Activated naive CD4-positive, alpha-beta T cell treated with anti-CD3 and anti-CD28 coated beads, Interleukin-2, amount 10 ng/mL, durations not matched to agents 7 days and 5 days (primary cell): ENCODE results near the gene LAMC2.

Source experiments
- CTCF ChIA-PET: fragments of 350-600 bp; sonication (Branson Sonifier 250); formaldehyde crosslinking; loops from one replicate; lab custom pipeline; 2021; ENCODE audit warnings: antibody characterized with exemption; lab: Charles Lee
- DNase-seq: peaks from one replicate; pipeline ENCODE4 v3.0.0-alpha.2; 2020
- H3K27ac Mint-ChIP-seq: one replicate; pipeline ENCODE4 v1.8.0; 2021; ENCODE audit warnings: mild to moderate bottlenecking, moderate library complexity, mixed read lengths
- H3K27me3 Mint-ChIP-seq: one replicate; pipeline ENCODE4 v1.8.0; 2021; ENCODE audit warnings: mild to moderate bottlenecking, mixed read lengths
- H3K36me3 Mint-ChIP-seq: one replicate; pipeline ENCODE4 v1.8.0; 2021; ENCODE audit warnings: mixed read lengths
- H3K4me1 Mint-ChIP-seq: one replicate; pipeline ENCODE4 v1.8.0; 2021; ENCODE audit warnings: mixed read lengths
- H3K4me3 Mint-ChIP-seq: one replicate; pipeline ENCODE4 v1.8.0; 2021; ENCODE audit warnings: mild to moderate bottlenecking, moderate library complexity, mixed read lengths
- H3K9me3 Mint-ChIP-seq: one replicate; pipeline ENCODE4 v1.8.0; 2021; ENCODE audit warnings: mixed read lengths

LAMC2 gene

DNA sequence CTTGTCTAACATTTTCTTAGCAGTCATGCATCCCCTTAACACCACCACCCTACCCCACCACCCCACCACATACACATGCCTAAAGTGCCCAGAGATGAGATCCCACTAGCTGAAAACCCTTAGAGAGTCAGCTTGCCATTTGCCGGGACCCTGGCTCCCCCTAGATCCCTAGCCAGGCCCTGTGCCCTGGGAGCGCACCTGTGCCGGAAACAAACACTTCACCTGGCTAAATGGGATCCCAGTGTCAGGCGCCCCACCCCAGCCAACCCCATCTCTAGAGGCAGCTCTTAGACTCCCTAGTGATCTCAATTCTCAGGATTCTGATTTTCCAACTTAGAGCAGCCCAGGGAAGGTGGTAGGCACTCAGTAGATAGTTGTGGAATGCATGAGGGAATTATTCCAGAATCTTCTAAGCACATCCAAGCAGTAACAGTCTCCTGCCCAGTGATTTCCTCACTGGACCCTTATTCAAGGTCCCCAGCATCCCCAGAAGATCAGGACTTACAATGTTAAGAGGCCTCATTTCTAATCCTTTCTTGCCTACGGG is 105.2 kb downstream of the LAMC2 start:
- Mint-ChIP-seq H3K4me1 (no peaks in the 10 kb centered on the region), H3K9me3 (no peaks in the 10 kb centered on the region), H3K27me3 (peaks cover 21% of the 10 kb centered on the region), H3K4me3 (no peak overlapping the region), H3K36me3 (no peaks in the 10 kb centered on the region), H3K27ac (no peak overlapping the region)
- no peak for DNase-seq
- CTCF ChIA-PET, result no interaction called here

DNA sequence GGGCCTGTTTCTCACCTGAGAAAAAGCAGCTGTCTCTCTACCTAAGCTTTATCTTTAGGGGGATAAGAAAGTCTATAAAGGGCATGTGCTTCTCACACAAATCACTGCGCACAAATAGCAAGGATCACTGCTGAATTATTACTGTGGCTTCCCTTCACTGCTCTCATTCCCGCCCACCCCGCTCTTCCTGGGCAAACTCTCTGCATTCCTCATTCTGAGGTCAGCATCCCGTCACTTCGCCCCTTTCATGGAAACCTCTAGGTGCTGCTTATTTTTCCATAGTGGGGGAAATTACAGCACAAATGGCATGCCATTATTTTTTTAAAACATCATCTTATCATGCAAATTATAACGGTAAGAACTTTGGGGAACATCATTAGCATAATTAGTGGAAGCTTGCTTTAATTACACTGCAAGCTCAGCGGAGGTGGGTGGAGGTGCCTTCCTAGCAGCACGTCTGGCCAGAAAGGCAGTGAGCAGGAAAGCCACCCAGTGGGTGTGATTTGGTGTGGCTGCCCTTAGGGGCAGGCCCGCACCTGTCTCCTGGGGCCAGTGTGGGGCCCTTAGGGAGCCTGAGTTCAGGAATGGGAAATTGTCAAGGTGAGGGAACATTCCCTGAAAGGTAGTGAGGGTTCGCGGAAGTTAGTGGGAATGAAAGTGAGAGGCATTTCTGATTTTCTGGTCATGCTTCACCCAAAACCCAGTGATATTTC is 105.9 kb downstream of the LAMC2 start:
- Mint-ChIP-seq H3K4me1 (no peaks in the 10 kb centered on the region), H3K4me3 (no peak overlapping the region), H3K27ac (no peak overlapping the region), H3K27me3 (peaks cover 21% of the 10 kb centered on the region), H3K36me3 (no peaks in the 10 kb centered on the region), H3K9me3 (no peaks in the 10 kb centered on the region)
- CTCF ChIA-PET, result no interaction called here
- DNase-seq, result no peak

DNA sequence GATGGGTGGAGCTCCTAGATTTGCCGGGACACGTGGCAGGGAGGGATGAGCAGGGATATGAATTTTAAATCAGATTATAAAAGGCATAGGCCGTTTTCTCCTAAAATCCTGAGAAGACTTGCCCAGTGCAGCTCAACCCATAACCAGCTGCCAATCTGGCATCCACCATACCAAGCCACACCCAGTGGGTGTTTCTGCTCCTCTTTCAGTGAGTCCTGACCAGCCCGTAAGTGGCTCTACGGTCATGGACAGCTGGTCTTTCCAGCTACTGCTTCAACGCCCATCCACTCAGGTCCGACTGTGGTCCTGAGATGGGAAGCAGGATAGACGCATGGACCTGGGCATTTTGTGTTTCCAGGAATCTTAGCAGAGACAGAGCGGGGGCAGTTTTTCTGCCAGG is 107.2 kb downstream of the LAMC2 start:
- no peak overlapping the region for H3K27ac Mint-ChIP-seq

DNA sequence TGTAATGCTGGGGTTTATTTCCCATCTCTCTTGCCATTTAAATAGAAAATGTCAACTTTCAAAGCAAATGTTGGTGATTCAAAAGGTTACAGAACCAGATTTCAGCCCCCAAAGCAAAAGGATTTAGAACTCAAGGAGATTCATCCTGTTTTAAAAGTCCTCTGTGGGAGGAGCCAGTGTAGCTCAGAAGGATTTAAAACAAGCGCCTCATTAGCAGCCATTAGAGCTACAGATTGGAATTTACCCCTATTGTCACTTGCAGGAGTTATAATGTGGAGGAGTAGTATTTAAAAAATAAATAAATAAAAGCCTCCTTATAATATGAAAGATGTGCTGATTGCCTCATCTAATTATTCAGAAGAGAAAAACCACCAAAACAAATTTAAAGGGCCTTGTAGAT is 107.8 kb downstream of the LAMC2 start:
- Mint-ChIP-seq H3K27me3 (peaks cover 21% of the 10 kb centered on the region), H3K27ac (no peak overlapping the region), H3K4me1 (no peaks in the 10 kb centered on the region), H3K4me3 (no peak overlapping the region), H3K9me3 (no peaks in the 10 kb centered on the region), H3K36me3 (no peaks in the 10 kb centered on the region)
- no peak for DNase-seq
- CTCF ChIA-PET, result no interaction called here

More for the DNA sequence above, 107.2 kb downstream of the LAMC2 start:
- no peak overlapping the region for H3K4me3 Mint-ChIP-seq
- no peaks in the 10 kb centered on the region for H3K9me3 Mint-ChIP-seq
- peaks cover 21% of the 10 kb centered on the region for H3K27me3 Mint-ChIP-seq
- DNase-seq, result no peak
- CTCF ChIA-PET, result no interaction called here
- no peaks in the 10 kb centered on the region for H3K36me3 Mint-ChIP-seq
- H3K4me1 Mint-ChIP-seq, result no peaks in the 10 kb centered on the region
